Gastroesophageal sphincter (tissue), 4 donors: ENCODE results near the gene MYH10. TPM values are rescaled to one million over a fixed set of nuclear protein-coding genes. Genes with fewer than 3 reads are reported as not detected.
A peak's percentile ranks its signal among the peaks of the same experiment; 100 is the strongest.

ENCODE experiments used
- ATAC-seq: fragments of 150-250 bp; one replicate; pipeline ENCODE4 v1.9.1; 2016; ENCODE audit warnings: mild to moderate bottlenecking, moderate library complexity
- H3K27ac ChIP-seq, 4 donors: fragments of 200-600 bp; sonication (generic) in 3 of 4; 1 replicate in 3 of 4; 2 replicates in 1 of 4; pipeline ENCODE4 v1.5.1; 2016 to 2019
- H3K27me3 ChIP-seq: fragments of 200-600 bp; sonication (generic); one replicate; pipeline ENCODE4 v1.5.1; 2019
- H3K36me3 ChIP-seq, 2 donors: fragments of 200-600 bp; sonication (generic); one replicate each; pipeline ENCODE4 v1.5.1; 2019; ENCODE audit warnings: control low read depth in 1 of 2
- H3K4me1 ChIP-seq, 3 donors: fragments of 200-600 bp; sonication (generic); 1 replicate in 2 of 3; 2 replicates in 1 of 3; pipeline ENCODE4 v1.5.1; 2016 to 2019; ENCODE audit warnings: control low read depth in 2 of 3
- H3K4me3 ChIP-seq, 2 donors: fragments of 200-600 bp; sonication (generic); one replicate each; pipeline ENCODE4 v1.5.1; 2019; ENCODE audit warnings: mild to moderate bottlenecking in 1 of 2, moderate library complexity in 1 of 2
- H3K9me3 ChIP-seq, 3 donors: fragments of 200-600 bp; sonication (generic); one replicate each; pipeline ENCODE4 v1.5.1; 2017 to 2019; ENCODE audit warnings: control low read depth in 2 of 3
- EP300 ChIP-seq: sonication (generic); formaldehyde crosslinking; IDR thresholded peaks from one replicate; pipeline ENCODE4 v1.6.1; 2017; ENCODE audit warnings: antibody characterized with exemption, mild to moderate bottlenecking
- POLR2A ChIP-seq, 2 donors: fragments of 450-650 bp; IDR thresholded peaks; one replicate each; pipeline ENCODE4 v1.6.1; 2017; ENCODE audit warnings: antibody characterized with exemption in 2 of 2, mild to moderate bottlenecking in 2 of 2, moderate library complexity in 1 of 2
- POLR2AphosphoS5 ChIP-seq: sonication (generic); formaldehyde crosslinking; IDR thresholded peaks from one replicate; pipeline ENCODE4 v1.6.1; 2017; ENCODE audit warnings: antibody characterized with exemption
- WGBS, 2 donors: methylation state at CpG; one replicate each; pipeline ENCODE4 v1.1.5; 2018; ENCODE audit warnings: low coverage in 1 of 2; 5-methylcytosine and 5-hydroxymethylcytosine counted together
- total RNA-seq, 4 donors: library from RNA; depleted of rRNA; stranded (reverse); fragments of >200 nt; gene quantifications; one replicate each; pipeline ENCODE4 v1.1.0, GENCODE V29; 2016
- TF ChIP-seq, protein P1 (sequence below), 4 experiments: fragments of 200-600 bp in 2 of 4; fragments of 450-650 bp in 2 of 4; sonication (generic) in 1 of 4; IDR thresholded peaks; one replicate each; pipeline ENCODE4 v1.5.1; 2017 to 2019; ENCODE audit warnings: antibody characterized with exemption in 4 of 4, mild to moderate bottlenecking in 2 of 4, moderate library complexity in 2 of 4

Gene MYH10
- total RNA-seq, 4 donors from 2014 or later: 26.0 to 40.9 (median 34.6) TPM

- H3K36me3 ChIP-seq: peaks cover 0 to 76% of the 10 kb centered on the region in 2 donors
These were observed 111.7 kb downstream of the MYH10 start for GRCh38 chr17:8518850-8519249.

GRCh38 chr17:8518326-8518725, 112.2 kb downstream of the MYH10 start:
- Histone ChIP-seq H3K9me3 (no peaks in the 10 kb centered on the region), H3K4me1 (no peaks in the 10 kb centered on the region), H3K4me3 (no peak overlapping the region), H3K27ac (no peak overlapping the region), H3K36me3 (peaks cover 0 to 81% of the 10 kb centered on the region in 2 donors), H3K27me3 (no peaks in the 10 kb centered on the region)
- TF ChIP-seq EP300 (no peak), POLR2AphosphoS5 (no peak), POLR2A (IDR thresholded peaks at IDR 0.05) (no peak)
- TF ChIP-seq, protein P1, sequence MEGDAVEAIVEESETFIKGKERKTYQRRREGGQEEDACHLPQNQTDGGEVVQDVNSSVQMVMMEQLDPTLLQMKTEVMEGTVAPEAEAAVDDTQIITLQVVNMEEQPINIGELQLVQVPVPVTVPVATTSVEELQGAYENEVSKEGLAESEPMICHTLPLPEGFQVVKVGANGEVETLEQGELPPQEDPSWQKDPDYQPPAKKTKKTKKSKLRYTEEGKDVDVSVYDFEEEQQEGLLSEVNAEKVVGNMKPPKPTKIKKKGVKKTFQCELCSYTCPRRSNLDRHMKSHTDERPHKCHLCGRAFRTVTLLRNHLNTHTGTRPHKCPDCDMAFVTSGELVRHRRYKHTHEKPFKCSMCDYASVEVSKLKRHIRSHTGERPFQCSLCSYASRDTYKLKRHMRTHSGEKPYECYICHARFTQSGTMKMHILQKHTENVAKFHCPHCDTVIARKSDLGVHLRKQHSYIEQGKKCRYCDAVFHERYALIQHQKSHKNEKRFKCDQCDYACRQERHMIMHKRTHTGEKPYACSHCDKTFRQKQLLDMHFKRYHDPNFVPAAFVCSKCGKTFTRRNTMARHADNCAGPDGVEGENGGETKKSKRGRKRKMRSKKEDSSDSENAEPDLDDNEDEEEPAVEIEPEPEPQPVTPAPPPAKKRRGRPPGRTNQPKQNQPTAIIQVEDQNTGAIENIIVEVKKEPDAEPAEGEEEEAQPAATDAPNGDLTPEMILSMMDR (IDR thresholded peaks at IDR 0.05): no peak
- 84 to 96% methylated on average over 5 to 6 of the region's 6 CpGs for WGBS, 2 donors
- ATAC-seq: no peak

More at GRCh38 chr17:8518850-8519249, 111.7 kb downstream of the MYH10 start:
- Histone ChIP-seq H3K4me1 (no peaks in the 10 kb centered on the region), H3K9me3 (no peaks in the 10 kb centered on the region), H3K4me3 (no peak overlapping the region), H3K27me3 (no peaks in the 10 kb centered on the region), H3K27ac (no peak overlapping the region)
- no peak for ATAC-seq
- 78 to 87% methylated on average over 2 of the region's 2 CpGs for WGBS, 2 donors
- TF ChIP-seq POLR2AphosphoS5 (no peak), EP300 (no peak), POLR2A (IDR thresholded peaks at IDR 0.05) (no peak)
- TF ChIP-seq, protein P1 (IDR thresholded peaks at IDR 0.05): no peak

DNA sequence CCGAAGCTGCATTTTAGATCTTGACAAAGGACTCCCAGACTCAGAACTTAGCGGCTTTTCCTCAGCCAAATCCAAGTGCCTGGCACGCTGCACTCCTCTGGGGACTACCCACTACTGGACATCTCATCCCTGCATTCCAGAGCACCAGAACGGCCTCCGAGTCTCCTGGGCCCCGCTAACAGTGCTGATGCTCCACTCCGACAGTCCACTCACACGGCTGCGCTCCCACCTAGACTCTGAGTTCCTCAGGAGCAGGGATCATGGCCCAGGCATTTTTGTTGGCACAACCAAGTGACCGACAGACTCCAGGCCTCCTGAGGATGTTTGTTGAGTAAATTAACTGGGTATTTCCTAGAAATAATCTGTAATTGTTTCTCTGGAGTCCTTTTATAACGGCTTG, 115.7 kb downstream of the MYH10 start:
- WGBS, 2 donors: 81 to 86% methylated on average over 5 to 9 of the region's 11 CpGs
- H3K27me3 ChIP-seq: no peaks in the 10 kb centered on the region
- no peaks in the 10 kb centered on the region for H3K4me1 ChIP-seq
- TF ChIP-seq EP300 (no peak), POLR2AphosphoS5 (no peak), POLR2A (IDR thresholded peaks at IDR 0.05) (no peak)
- TF ChIP-seq, protein P1 (IDR thresholded peaks at IDR 0.05): no peak
- no peaks in the 10 kb centered on the region for H3K9me3 ChIP-seq
- ATAC-seq: no peak
- H3K36me3 ChIP-seq: peaks cover 0 to 90% of the 10 kb centered on the region in 2 donors
- H3K27ac ChIP-seq: no peak overlapping the region
- H3K4me3 ChIP-seq: no peak overlapping the region

DNA sequence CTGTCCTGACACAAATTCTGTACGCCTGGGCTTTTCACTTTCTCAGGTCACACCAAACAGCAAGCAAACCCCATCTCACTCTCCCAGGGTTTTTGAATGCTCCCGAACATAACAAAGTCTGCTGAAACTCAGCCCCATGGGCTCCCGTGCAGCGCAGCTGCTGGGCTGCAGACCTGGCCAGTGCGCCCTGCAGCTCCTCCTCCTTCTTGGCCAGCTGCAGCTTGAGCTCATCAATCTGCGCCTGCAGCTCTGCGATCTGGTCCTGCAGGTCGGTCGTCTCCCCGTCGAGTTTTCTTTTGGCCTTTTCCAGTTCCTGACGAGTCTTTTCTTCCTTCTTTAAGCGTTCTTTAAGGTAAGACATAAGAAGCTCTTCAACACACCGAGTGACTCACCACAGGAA, 124.4 kb downstream of the MYH10 start:
- H3K4me3 ChIP-seq: peak overlapping the region in 1 of 2 donors; percentile 15
- 24 to 53% methylated on average over 10 to 11 of the region's 14 CpGs for WGBS, 2 donors
- H3K9me3 ChIP-seq: no peaks in the 10 kb centered on the region
- peaks cover 0 to 11% (median 0%) of the 10 kb centered on the region in 3 donors for H3K4me1 ChIP-seq
- peaks cover 0 to 41% of the 10 kb centered on the region in 2 donors for H3K36me3 ChIP-seq
- H3K27me3 ChIP-seq: no peaks in the 10 kb centered on the region
- H3K27ac ChIP-seq: peak overlapping the region in 1 of 4 donors; percentile 7
- TF ChIP-seq POLR2AphosphoS5 (no peak), POLR2A (IDR thresholded peaks at IDR 0.05) (no peak), EP300 (no peak)
- TF ChIP-seq, protein P1 (IDR thresholded peaks at IDR 0.05): no peak
- ATAC-seq: no peak

DNA sequence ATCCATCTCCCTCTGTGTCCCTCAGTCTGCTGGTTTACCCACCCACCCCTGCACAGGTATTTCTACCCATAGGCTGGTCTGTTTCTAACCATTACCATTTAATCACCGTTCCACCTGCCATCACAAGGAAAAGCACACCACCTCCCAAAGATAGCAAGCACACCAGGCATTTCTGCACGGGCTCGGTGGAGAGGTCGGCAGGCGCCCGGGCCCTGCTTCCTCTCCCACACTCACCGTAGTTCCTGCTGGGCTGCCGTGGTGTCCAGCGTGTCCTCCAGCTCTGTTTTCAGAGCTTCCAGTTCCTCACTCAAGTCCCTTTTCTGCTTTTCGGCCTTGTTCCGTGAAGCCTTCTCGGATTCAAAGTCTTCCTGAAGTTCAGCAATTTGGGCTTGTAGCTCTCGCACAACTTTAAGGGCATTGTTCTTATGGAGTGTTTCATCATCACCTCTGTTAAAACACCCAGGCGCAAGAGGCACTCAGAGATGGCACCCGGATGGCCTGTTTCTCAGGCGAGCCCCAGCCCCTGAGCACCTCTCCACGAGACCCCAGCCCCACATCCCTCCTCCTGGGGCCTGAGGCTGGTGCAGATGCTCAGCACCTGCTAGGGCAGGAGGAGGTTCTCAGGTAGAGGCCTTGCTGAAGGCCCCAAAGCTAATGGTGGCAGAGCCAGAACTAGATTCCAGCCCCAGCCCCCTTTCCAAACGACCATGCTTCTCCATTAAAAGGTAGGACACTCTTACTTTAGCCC, 125.9 kb downstream of the MYH10 start:
- peaks cover 0 to 50% of the 10 kb centered on the region in 2 donors for H3K36me3 ChIP-seq
- 67 to 89% methylated on average over 3 to 16 of the region's 18 CpGs for WGBS, 2 donors
- ATAC-seq: no peak

More for the DNA sequence above, 125.9 kb downstream of the MYH10 start:
- Histone ChIP-seq H3K4me1 (peaks cover 0 to 11% (median 0%) of the 10 kb centered on the region in 3 donors), H3K9me3 (no peaks in the 10 kb centered on the region), H3K27me3 (no peaks in the 10 kb centered on the region), H3K27ac (no peak overlapping the region), H3K4me3 (no peak overlapping the region)
- TF ChIP-seq, protein P1 (IDR thresholded peaks at IDR 0.05): no peak
- TF ChIP-seq POLR2A (IDR thresholded peaks at IDR 0.05) (no peak), POLR2AphosphoS5 (no peak), EP300 (no peak)
